HepG2 (cell line): ENCODE results near the gene INAFM1. TPM values are rescaled to one million over a fixed set of nuclear protein-coding genes. Genes with fewer than 3 reads are reported as not detected.

Source experiments
- CBFB ChIP-seq: sonication (generic); formaldehyde crosslinking; IDR thresholded peaks from 2 replicates; pipeline ENCODE4 v1.4.0; 2020; ENCODE audit warnings: missing genetic modification reagents
- CHD4 ChIP-seq: fragments of 200-600 bp; sonication (generic); IDR thresholded peaks from 2 replicates; pipeline ENCODE4 v1.7.0; 2017; ENCODE audit warnings: mild to moderate bottlenecking, low read length, borderline replicate concordance
- DRAP1 ChIP-seq: IDR thresholded peaks from 2 replicates; pipeline ENCODE4 v1.6.1; 2016; ENCODE audit warnings: missing genetic modification reagents, missing compliant biosample characterization
- ETV5 ChIP-seq: IDR thresholded peaks from 2 replicates; pipeline ENCODE4 v1.6.1; 2018; ENCODE audit warnings: missing biosample characterization, missing genetic modification reagents, inconsistent platforms, borderline replicate concordance
- FOSL1 ChIP-seq: sonication (generic); formaldehyde crosslinking; IDR thresholded peaks from 2 replicates; pipeline ENCODE4 v1.9.0; 2021; ENCODE audit warnings: missing genetic modification reagents, borderline replicate concordance
- GTF3A ChIP-seq: sonication (generic); formaldehyde crosslinking; conservative IDR thresholded peaks from 2 replicates; pipeline ENCODE4 v1.4.0; 2020; ENCODE audit warnings: mild to moderate bottlenecking, missing genetic modification reagents
- HBP1 ChIP-seq: IDR thresholded peaks from 2 replicates; pipeline ENCODE4 v1.6.1; 2016; ENCODE audit warnings: low read depth, control low read depth
- MEF2D ChIP-seq: sonication (generic); formaldehyde crosslinking; IDR thresholded peaks from 2 replicates; pipeline ENCODE4 v1.5.1; 2020; ENCODE audit warnings: mild to moderate bottlenecking, missing genetic modification reagents
- MTA1 ChIP-seq: sonication (generic); formaldehyde crosslinking; IDR thresholded peaks from 2 replicates; pipeline ENCODE4 v1.4.0; 2020; ENCODE audit warnings: missing genetic modification reagents, mild to moderate bottlenecking, borderline replicate concordance
- PHB2 ChIP-seq: fragments of 450-650 bp; IDR thresholded peaks from 2 replicates; pipeline ENCODE4 v1.6.1; 2018; ENCODE audit not compliant: partially characterized antibody
- RAD21 ChIP-seq: fragments of 450-650 bp; formaldehyde crosslinking; IDR thresholded peaks from 2 replicates; pipeline ENCODE4 v1.5.0; 2020; ENCODE audit warnings: mild to moderate bottlenecking
- SIX4 ChIP-seq: sonication (generic); formaldehyde crosslinking; IDR thresholded peaks from 2 replicates; pipeline ENCODE4 v1.4.0; 2020; ENCODE audit warnings: missing genetic modification reagents
- SMAD3 ChIP-seq: sonication (generic); formaldehyde crosslinking; IDR thresholded peaks from 2 replicates; pipeline ENCODE4 v1.4.0; 2020; ENCODE audit warnings: missing genetic modification reagents
- SOX5 ChIP-seq: IDR thresholded peaks from 2 replicates; pipeline ENCODE4 v1.6.1; 2016; ENCODE audit warnings: borderline replicate concordance
- TAF15 ChIP-seq: fragments of 200-400 bp; formaldehyde crosslinking; IDR thresholded peaks from one replicate; pipeline ENCODE4 v1.6.1; 2018; ENCODE audit warnings: mild to moderate bottlenecking, low read depth, low read length; ENCODE audit not compliant: poor library complexity, severe bottlenecking
- TARDBP ChIP-seq: sonication (generic); formaldehyde crosslinking; IDR thresholded peaks from 2 replicates; pipeline ENCODE4 v1.8.0; 2022; ENCODE audit warnings: mild to moderate bottlenecking, missing genetic modification reagents
- ZBTB43 ChIP-seq: sonication (generic); formaldehyde crosslinking; conservative IDR thresholded peaks from 2 replicates; pipeline ENCODE4 v1.4.0; 2020; ENCODE audit warnings: missing genetic modification reagents
- ZEB1 ChIP-seq: IDR thresholded peaks from 2 replicates; pipeline ENCODE4 v1.6.1; 2012; ENCODE audit warnings: mild to moderate bottlenecking, low read depth, inconsistent platforms; ENCODE audit not compliant: insufficient replicate concordance
- ZMYM4 ChIP-seq: sonication (generic); formaldehyde crosslinking; IDR thresholded peaks from 2 replicates; pipeline ENCODE4 v1.8.1; 2023; ENCODE audit warnings: mild to moderate bottlenecking, missing genetic modification reagents
- ZNF326 ChIP-seq: sonication (generic); formaldehyde crosslinking; IDR thresholded peaks from 2 replicates; pipeline ENCODE4 v1.4.0; 2020; ENCODE audit warnings: missing genetic modification reagents, borderline replicate concordance
- ZNF333 ChIP-seq: sonication (generic); formaldehyde crosslinking; IDR thresholded peaks from 2 replicates; pipeline ENCODE4 v1.4.0; 2020; ENCODE audit warnings: mild to moderate bottlenecking, missing genetic modification reagents, borderline replicate concordance
- ZNF660 ChIP-seq: sonication (generic); formaldehyde crosslinking; IDR thresholded peaks from 2 replicates; pipeline ENCODE4 v1.5.1; 2020; ENCODE audit warnings: mild to moderate bottlenecking, low read depth, missing genetic modification reagents, borderline replicate concordance
- ZNF709 ChIP-seq: sonication (generic); formaldehyde crosslinking; IDR thresholded peaks from 2 replicates; pipeline ENCODE4 v1.5.0; 2020; ENCODE audit warnings: mild to moderate bottlenecking, missing genetic modification reagents
- ZNF773 ChIP-seq: sonication (generic); formaldehyde crosslinking; IDR thresholded peaks from 2 replicates; pipeline ENCODE4 v1.4.0; 2020; ENCODE audit warnings: missing genetic modification reagents, borderline replicate concordance
- ZNF775 ChIP-seq: sonication (generic); formaldehyde crosslinking; IDR thresholded peaks from 2 replicates; pipeline ENCODE4 v1.4.0; 2020; ENCODE audit warnings: missing genetic modification reagents, mild to moderate bottlenecking, moderate library complexity, borderline replicate concordance
- ZNF816 ChIP-seq: sonication (generic); formaldehyde crosslinking; IDR thresholded peaks from 2 replicates; pipeline ENCODE4 v1.8.0; 2022; ENCODE audit warnings: missing genetic modification reagents, mild to moderate bottlenecking, borderline replicate concordance
- ZZZ3 ChIP-seq: sonication (generic); formaldehyde crosslinking; IDR thresholded peaks from 2 replicates; pipeline ENCODE4 v1.4.0; 2020; ENCODE audit warnings: missing genetic modification reagents, mild to moderate bottlenecking, borderline replicate concordance
- polyA plus RNA-seq, 8 experiments: library from polyadenylated mRNA; depleted of rRNA in 3 of 8; stranded (reverse) in 7 of 8; unstranded in 1 of 8; fragments of >200 nt; fragmentation: Illumina TruSeq in 4 of 8; extraction: Trizol in 4 of 8; gene quantifications; 2 replicates each; pipeline versions ENCODE4 v1.2.1 to v1.2.3, GENCODE V29; 2011 to 2016; ENCODE audit warnings: low read depth in 4 of 8, missing spikeins in 1 of 8, mixed read lengths in 1 of 8; ENCODE audit not compliant: insufficient read depth in 1 of 8
- total RNA-seq, 5 experiments: library from RNA; depleted of rRNA; stranded (reverse); fragments of >200 nt; fragmentation: Illumina TruSeq; extraction: Trizol; gene quantifications; 2 replicates each; pipeline ENCODE4 v1.2.3, GENCODE V29; 2016; ENCODE audit warnings: low read depth in 1 of 5

INAFM1 gene
- total and polyA plus RNA-seq, 2 of the 13 experiments (the other 11 are each of a cell fraction or from before 2014, with no cell fraction given), result 0.88 to 1.9 TPM

- TF ChIP-seq ZZZ3 (CRISPR knock-in tag), result no peak
- TF ChIP-seq ZNF326 (CRISPR knock-in tag), result no peak
- no peak for TF ChIP-seq MEF2D (CRISPR knock-in tag)
- TF ChIP-seq ETV5 (CRISPR knock-in tag), result no peak
- TF ChIP-seq CHD4, result no peak
- no peak for TF ChIP-seq ZNF773 (CRISPR knock-in tag)
- TF ChIP-seq PHB2, result no peak
- no peak for TF ChIP-seq ZBTB43 (CRISPR knock-in tag)
- no peak for TF ChIP-seq ZMYM4 (CRISPR knock-in tag)
- no peak for TF ChIP-seq ZNF660
- TF ChIP-seq ZNF333 (CRISPR knock-in tag), result no peak
- TF ChIP-seq SMAD3 (CRISPR knock-in tag), result no peak
- TF ChIP-seq CBFB (CRISPR knock-in tag), result no peak
- TF ChIP-seq RAD21, result peak; percentile 57
- no peak for TF ChIP-seq TARDBP
- TF ChIP-seq MTA1 (CRISPR knock-in tag), result no peak
- no peak for TF ChIP-seq SIX4 (CRISPR knock-in tag)
- TF ChIP-seq GTF3A, result no peak
- no peak for TF ChIP-seq ZNF816 (CRISPR knock-in tag)
- no peak for TF ChIP-seq ZNF775 (CRISPR knock-in tag)
- no peak for TF ChIP-seq DRAP1 (CRISPR knock-in tag)
- no peak for TF ChIP-seq TAF15
- peak; percentile 26 for TF ChIP-seq ZEB1
- no peak for TF ChIP-seq SOX5 (CRISPR knock-in tag)
- TF ChIP-seq HBP1 (CRISPR knock-in tag), result no peak
- no peak for TF ChIP-seq FOSL1
- TF ChIP-seq ZNF709 (CRISPR knock-in tag), result no peak
Observed at GRCh38 chr19:47230054-47230920, 44.4 kb upstream of the INAFM1 start (continued).
